Activated B cell treated with CpG ODN at 0.5 μM for 24 hours (primary cell): ENCODE results near the gene CNTN4. TPM values are rescaled to one million over a fixed set of nuclear protein-coding genes. Genes with fewer than 3 reads are reported as not detected.

Experiments used
- ATAC-seq: fragments of 200-7000 bp; cut with Tn5 transposase; one replicate; pipeline ENCODE4 v1.10.0; 2021; ENCODE audit warnings: low read depth, mild to moderate bottlenecking, moderate library complexity
- CTCF ChIA-PET: fragments of 350-600 bp; sonication (Branson Sonifier 250); formaldehyde crosslinking; loops from one replicate; lab custom pipeline; 2021; ENCODE audit warnings: antibody characterized with exemption; lab: Charles Lee
- POLR2A ChIA-PET: fragments of 350-600 bp; sonication (Branson Sonifier 250); formaldehyde crosslinking; loops from one replicate; lab custom pipeline; 2021; ENCODE audit warnings: antibody characterized with exemption; lab: Charles Lee
- DNase-seq: peaks from one replicate; pipeline ENCODE4 v3.0.0; 2022
- H3K27ac Mint-ChIP-seq: one replicate; pipeline ENCODE4 v1.8.0; 2020; ENCODE audit warnings: mixed read lengths
- H3K27me3 Mint-ChIP-seq: one replicate; pipeline ENCODE4 v1.8.0; 2021; ENCODE audit warnings: mixed read lengths
- H3K36me3 Mint-ChIP-seq: one replicate; pipeline ENCODE4 v1.8.0; 2021; ENCODE audit warnings: low read depth, mixed read lengths
- H3K4me1 Mint-ChIP-seq: one replicate; pipeline ENCODE4 v1.8.0; 2021; ENCODE audit warnings: mixed read lengths
- H3K4me3 Mint-ChIP-seq: one replicate; pipeline ENCODE4 v1.8.0; 2020; ENCODE audit warnings: mild to moderate bottlenecking, mixed read lengths
- H3K9me3 Mint-ChIP-seq: one replicate; pipeline ENCODE4 v1.8.0; 2020; ENCODE audit warnings: mixed read lengths
- CTCF ChIP-seq: fragments of 200-600 bp; IDR thresholded peaks from one replicate; pipeline ENCODE4 v1.8.0; 2022; ENCODE audit warnings: antibody characterized with exemption, mild to moderate bottlenecking
- intact Hi-C: fragments of 100-400 bp; cut with micrococcal nuclease; formaldehyde crosslinking; loops from one replicate; pipeline ENCODE4 v1.15.1; 2024
- total RNA-seq: library from RNA; stranded (reverse); gene quantifications from 2 replicates; pipeline ENCODE4 v1.2.3, GENCODE V29; 2022

The CNTN4 gene
- total RNA-seq, 1 donor from 2014 or later: not detected

- no peak for ATAC-seq
Observed at GRCh38 chr3:2850701-2851100, 752.0 kb downstream of the CNTN4 start.

GRCh38 chr3:2851361-2851760 is 752.7 kb downstream of the CNTN4 start:
- no peak for ATAC-seq
- no peak overlapping the region for H3K27ac Mint-ChIP-seq
- no peaks in the 10 kb centered on the region for H3K36me3 Mint-ChIP-seq
- ChIA-PET CTCF (interaction anchor here (1.3 kb wide), 1 partner anchor 9 kb away, joined by 4 read pairs; no protein-coding TSS in a partner anchor), POLR2A (no interaction called here)
- no peaks in the 10 kb centered on the region for H3K27me3 Mint-ChIP-seq
- H3K4me3 Mint-ChIP-seq: no peak overlapping the region
- no peak for DNase-seq
- no peaks in the 10 kb centered on the region for H3K9me3 Mint-ChIP-seq
- no peak for TF ChIP-seq CTCF
- intact Hi-C loops: no loop called here
- H3K4me1 Mint-ChIP-seq: no peaks in the 10 kb centered on the region

More at GRCh38 chr3:2850701-2851100, 752.0 kb downstream of the CNTN4 start:
- ChIA-PET POLR2A (no interaction called here), CTCF (interaction anchor here (1.3 kb wide), 1 partner anchor 9 kb away, joined by 4 read pairs; no protein-coding TSS in a partner anchor)
- Mint-ChIP-seq H3K36me3 (no peaks in the 10 kb centered on the region), H3K4me1 (no peaks in the 10 kb centered on the region), H3K9me3 (no peaks in the 10 kb centered on the region), H3K4me3 (no peak overlapping the region), H3K27ac (no peak overlapping the region), H3K27me3 (no peaks in the 10 kb centered on the region)
- intact Hi-C loops: no loop called here
- DNase-seq: no peak
- TF ChIP-seq CTCF: no peak

DNA sequence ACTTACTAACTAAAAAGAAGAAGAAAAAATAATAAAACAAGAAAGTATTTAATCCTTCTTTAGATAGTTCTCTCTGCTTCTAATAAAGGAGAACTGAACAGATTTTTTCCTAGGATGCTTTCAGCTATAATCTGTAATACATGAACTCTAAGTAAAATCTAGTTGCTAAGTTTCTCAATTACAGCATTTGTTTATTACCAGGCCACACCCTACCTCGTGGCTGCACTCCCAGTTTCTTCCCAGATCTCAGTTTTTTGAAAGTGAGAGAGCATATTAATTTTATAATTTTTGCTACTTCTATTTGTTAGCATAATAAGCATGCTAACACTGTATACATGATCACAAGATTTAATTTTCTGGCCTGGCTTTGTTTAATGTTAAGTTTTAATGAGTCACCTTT is 753.2 kb downstream of the CNTN4 start:
- ChIA-PET CTCF (interaction anchor here (1.3 kb wide), 1 partner anchor 10 kb away, joined by 4 read pairs; no protein-coding TSS in a partner anchor), POLR2A (no interaction called here)
- Mint-ChIP-seq H3K4me3 (no peak overlapping the region), H3K27ac (no peak overlapping the region), H3K27me3 (no peaks in the 10 kb centered on the region), H3K9me3 (no peaks in the 10 kb centered on the region), H3K4me1 (no peaks in the 10 kb centered on the region), H3K36me3 (no peaks in the 10 kb centered on the region)
- no peak for DNase-seq
- no peak for TF ChIP-seq CTCF
- no peak for ATAC-seq
- intact Hi-C loops: no loop called here

DNA sequence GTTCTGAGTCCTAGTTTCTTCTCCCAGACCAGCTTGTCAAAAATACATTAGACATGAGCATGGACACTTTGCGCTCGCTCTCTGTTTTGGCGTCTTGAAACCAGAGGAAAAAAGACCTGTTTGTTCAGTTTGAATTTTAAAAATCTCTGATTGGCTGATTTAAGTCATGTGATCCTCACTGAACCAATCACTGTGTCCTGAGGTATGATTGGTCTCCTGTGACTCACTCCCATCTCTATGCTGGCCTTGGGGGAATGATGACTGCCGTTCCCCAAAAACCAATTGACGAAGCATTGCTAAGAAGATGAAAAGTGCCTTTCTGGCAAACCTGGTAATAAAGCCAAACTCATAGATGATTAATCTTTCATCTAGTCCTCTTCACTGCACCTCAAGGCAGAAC is 755.0 kb downstream of the CNTN4 start:
- no peak for TF ChIP-seq CTCF
- Mint-ChIP-seq H3K4me3 (no peak overlapping the region), H3K27ac (no peak overlapping the region), H3K27me3 (no peaks in the 10 kb centered on the region), H3K4me1 (no peaks in the 10 kb centered on the region), H3K36me3 (no peaks in the 10 kb centered on the region), H3K9me3 (no peaks in the 10 kb centered on the region)
- no peak for DNase-seq
- intact Hi-C loops: no loop called here
- ChIA-PET POLR2A (no interaction called here), CTCF (no interaction called here)
- no peak for ATAC-seq

- ATAC-seq (no peak), DNase-seq (no peak)
- POLR2A ChIA-PET: no interaction called here
- Mint-ChIP-seq H3K9me3 (no peaks in the 10 kb centered on the region), H3K4me1 (no peaks in the 10 kb centered on the region), H3K27me3 (no peaks in the 10 kb centered on the region), H3K4me3 (no peak overlapping the region), H3K36me3 (no peaks in the 10 kb centered on the region), H3K27ac (no peak overlapping the region)
- TF ChIP-seq CTCF: no peak
- CTCF ChIA-PET: no interaction called here
- intact Hi-C loops: no loop called here
Observed at GRCh38 chr3:2856138-2857133, 757.8 kb downstream of the CNTN4 start.
